ENCODE results near the gene PIM3. TPM values are rescaled to one million over a fixed set of nuclear protein-coding genes. Genes with fewer than 3 reads are reported as not detected.

PIM3 gene
- polyA plus RNA-seq, 6 donors from 2014 or later, result 46.7 to 60.7 (median 55.0) TPM

GRCh38 chr22:49930596-49931412 lies 29.8 kb upstream of the PIM3 start:
- Mint-ChIP-seq H3K36me3 (no peaks in the 10 kb centered on the region), H3K4me3 (peak overlapping the region; percentile 60 to 87 (median 81)), H3K27ac (peak overlapping the region; percentile 95 to 100 (median 100)), H3K4me1 (peaks cover 32 to 54% (median 51%) of the 10 kb centered on the region in 3 donors), H3K27me3 (no peaks in the 10 kb centered on the region), H3K9me3 (no peaks in the 10 kb centered on the region)
- DNase-seq (peak; percentile 92), ATAC-seq (ENCODE audit: low read depth in 2 of 2) (peak; percentile 58 to 61)

- ATAC-seq (ENCODE audit: low read depth in 2 of 2) (no peak), DNase-seq (no peak)
- Mint-ChIP-seq H3K4me3 (peak overlapping the region; percentile 67 to 92 (median 84)), H3K27ac (peak overlapping the region; percentile 95 to 99 (median 98)), H3K4me1 (peaks cover 27 to 55% (median 50%) of the 10 kb centered on the region in 3 donors), H3K9me3 (no peaks in the 10 kb centered on the region), H3K36me3 (no peaks in the 10 kb centered on the region), H3K27me3 (no peaks in the 10 kb centered on the region)
Observed at GRCh38 chr22:49933236-49934159, 27.1 kb upstream of the PIM3 start.

- Mint-ChIP-seq H3K4me1 (peaks cover 27 to 55% (median 50%) of the 10 kb centered on the region in 3 donors), H3K36me3 (no peaks in the 10 kb centered on the region), H3K27ac (peak overlapping the region; percentile 82 to 99 (median 95)), H3K4me3 (peak overlapping the region; percentile 67 to 90 (median 83)), H3K9me3 (peaks cover 0 to 3% (median 0%) of the 10 kb centered on the region in 7 donors), H3K27me3 (no peaks in the 10 kb centered on the region)
- ATAC-seq (ENCODE audit: low read depth in 2 of 2), result no peak
- peak; percentile 62 for DNase-seq
Observed at GRCh38 chr22:49934160-49934890, 26.2 kb upstream of the PIM3 start.

- no peaks in the 10 kb centered on the region for H3K27me3 Mint-ChIP-seq
- H3K27ac Mint-ChIP-seq, result peak overlapping the region in 4 of 6 donors; percentile 68 to 99 (median 95)
- ATAC-seq (ENCODE audit: low read depth in 2 of 2) (peak; percentile 10 to 20), DNase-seq (peak; percentile 85)
- H3K9me3 Mint-ChIP-seq, result peaks cover 0 to 5% (median 0%) of the 10 kb centered on the region in 7 donors
- H3K36me3 Mint-ChIP-seq, result no peaks in the 10 kb centered on the region
- peaks cover 25 to 52% (median 46%) of the 10 kb centered on the region in 3 donors for H3K4me1 Mint-ChIP-seq
- H3K4me3 Mint-ChIP-seq, result peak overlapping the region; percentile 67 to 90 (median 83)
Observed at GRCh38 chr22:49934891-49935557, 25.5 kb upstream of the PIM3 start.

- no peak for ATAC-seq (ENCODE audit: low read depth in 2 of 2)
Observed at GRCh38 chr22:49935561-49935960, 25.0 kb upstream of the PIM3 start.

GRCh38 chr22:49936018-49936972 lies 24.3 kb upstream of the PIM3 start:
- H3K27ac Mint-ChIP-seq, result peak overlapping the region; percentile 87 to 96 (median 95)
- H3K27me3 Mint-ChIP-seq, result no peaks in the 10 kb centered on the region
- ATAC-seq (ENCODE audit: low read depth in 2 of 2) (peak; percentile 71 to 74), DNase-seq (peak; percentile 96)
- H3K4me1 Mint-ChIP-seq, result peaks cover 16 to 45% (median 33%) of the 10 kb centered on the region in 3 donors
- H3K36me3 Mint-ChIP-seq, result no peaks in the 10 kb centered on the region
- H3K4me3 Mint-ChIP-seq, result peak overlapping the region; percentile 67 to 88 (median 75)
- H3K9me3 Mint-ChIP-seq, result peaks cover 0 to 5% (median 1%) of the 10 kb centered on the region in 7 donors

More at GRCh38 chr22:49935561-49935960, 25.0 kb upstream of the PIM3 start:
- Mint-ChIP-seq H3K27ac (peak overlapping the region; percentile 52 to 96 (median 94)), H3K4me3 (peak overlapping the region; percentile 67 to 88 (median 76)), H3K36me3 (no peaks in the 10 kb centered on the region), H3K27me3 (no peaks in the 10 kb centered on the region), H3K9me3 (peaks cover 0 to 5% (median 0%) of the 10 kb centered on the region in 7 donors), H3K4me1 (peaks cover 20 to 47% (median 40%) of the 10 kb centered on the region in 3 donors)
- DNase-seq, result no peak

GRCh38 chr22:49936973-49937757 lies 23.4 kb upstream of the PIM3 start:
- peaks cover 16 to 45% (median 27%) of the 10 kb centered on the region in 3 donors for H3K4me1 Mint-ChIP-seq
- DNase-seq (no peak), ATAC-seq (ENCODE audit: low read depth in 2 of 2) (no peak)
- peaks cover 0 to 5% (median 2%) of the 10 kb centered on the region in 7 donors for H3K9me3 Mint-ChIP-seq
- peak overlapping the region; percentile 87 to 96 (median 94) for H3K27ac Mint-ChIP-seq
- no peaks in the 10 kb centered on the region for H3K27me3 Mint-ChIP-seq
- H3K4me3 Mint-ChIP-seq, result peak overlapping the region; percentile 59 to 88 (median 72)
- H3K36me3 Mint-ChIP-seq, result no peaks in the 10 kb centered on the region

- no peak for DNase-seq
- peaks cover 0 to 5% (median 2%) of the 10 kb centered on the region in 7 donors for H3K9me3 Mint-ChIP-seq
- H3K36me3 Mint-ChIP-seq, result no peaks in the 10 kb centered on the region
- no peaks in the 10 kb centered on the region for H3K27me3 Mint-ChIP-seq
- H3K4me3 Mint-ChIP-seq, result peak overlapping the region in 4 of 8 donors; percentile 22 to 67 (median 63)
- H3K27ac Mint-ChIP-seq, result peak overlapping the region; percentile 57 to 95 (median 89)
- ATAC-seq (ENCODE audit: low read depth in 2 of 2), result no peak
- H3K4me1 Mint-ChIP-seq, result peaks cover 12 to 39% (median 19%) of the 10 kb centered on the region in 3 donors
Observed at GRCh38 chr22:49937758-49938564, 22.6 kb upstream of the PIM3 start.

GRCh38 chr22:49938565-49939136 lies 21.9 kb upstream of the PIM3 start:
- Mint-ChIP-seq H3K4me1 (peaks cover 7 to 33% (median 12%) of the 10 kb centered on the region in 3 donors), H3K4me3 (no peak overlapping the region), H3K36me3 (no peaks in the 10 kb centered on the region), H3K27ac (peak overlapping the region in 5 of 6 donors; percentile 21 to 95 (median 74)), H3K27me3 (no peaks in the 10 kb centered on the region), H3K9me3 (peaks cover 0 to 5% (median 2%) of the 10 kb centered on the region in 7 donors)
- no peak for DNase-seq
- ATAC-seq (ENCODE audit: low read depth in 2 of 2), result no peak

All from naive B cell (primary cell).